Measurements from ENCODE around the gene MED13L.

The MED13L gene

GRCh38 chr12:115911360-115911759 lies 366.1 kb downstream of the MED13L start:
- DNase-seq (ENCODE audit: low read depth, low spot score) = no peak

GRCh38 chr12:115910057-115910456 lies 367.4 kb downstream of the MED13L start:
- DNase-seq (ENCODE audit: low read depth, low spot score) = no peak
